HG03060 (cell line): ENCODE data around the gene PCDHA9.
"Not testable (repeated sequence)": the region's sequence is repeated elsewhere in the genome, so short reads cannot be mapped to it uniquely, and the experiment has no call there.

Source experiments
- ATAC-seq: cut with Tn5 transposase; IDR thresholded peaks from one replicate; pipeline ENCODE4 v1.9.1; 2021; ENCODE audit warnings: low read depth, moderate number of reproducible peaks; ENCODE audit not compliant: unreplicated experiment

Gene PCDHA9

DNA sequence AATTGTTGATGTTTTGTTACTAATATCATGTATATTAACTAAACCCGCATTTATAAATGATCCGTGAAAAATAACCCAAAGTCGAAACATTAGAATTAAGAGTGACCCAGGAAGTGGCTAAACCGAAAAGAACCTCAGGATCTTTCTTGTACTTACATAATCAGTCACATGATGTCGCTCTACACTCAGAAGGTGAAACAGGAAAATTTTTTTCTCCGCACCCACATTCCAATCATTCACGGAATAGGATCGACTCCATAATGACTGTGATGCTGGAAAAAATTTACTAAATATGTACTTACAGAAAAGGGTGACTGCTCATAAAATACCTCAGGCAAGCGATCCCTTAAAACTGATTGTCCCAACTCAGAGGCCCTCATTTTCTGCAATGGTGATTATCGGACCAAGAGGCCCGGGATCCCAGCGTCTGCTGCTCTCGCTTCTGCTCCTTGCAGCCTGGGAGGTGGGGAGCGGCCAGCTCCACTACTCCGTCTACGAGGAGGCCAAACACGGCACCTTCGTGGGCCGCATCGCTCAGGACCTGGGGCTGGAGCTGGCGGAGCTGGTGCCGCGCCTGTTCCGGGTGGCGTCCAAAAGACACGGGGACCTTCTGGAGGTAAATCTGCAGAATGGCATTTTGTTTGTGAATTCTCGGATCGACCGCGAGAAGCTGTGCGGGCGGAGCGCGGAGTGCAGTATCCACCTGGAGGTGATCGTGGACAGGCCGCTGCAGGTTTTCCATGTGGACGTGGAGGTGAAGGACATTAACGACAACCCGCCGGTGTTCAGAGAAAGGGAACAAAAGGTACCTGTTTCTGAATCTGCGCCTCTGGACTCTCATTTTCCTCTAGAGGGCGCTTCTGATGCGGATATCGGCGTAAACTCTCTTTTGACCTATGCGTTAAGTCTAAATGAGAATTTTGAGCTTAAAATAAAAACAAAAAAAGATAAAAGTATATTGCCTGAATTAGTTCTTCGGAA is 27.2 kb downstream of the PCDHA9 start, which contains the start of gene PCDHA12:
PCDHA12 (plus strand) TSS at position 224 of the 981 bp plus-strand sequence; CDS start at position 389, 165 bp downstream.
- no peak for ATAC-seq

DNA sequence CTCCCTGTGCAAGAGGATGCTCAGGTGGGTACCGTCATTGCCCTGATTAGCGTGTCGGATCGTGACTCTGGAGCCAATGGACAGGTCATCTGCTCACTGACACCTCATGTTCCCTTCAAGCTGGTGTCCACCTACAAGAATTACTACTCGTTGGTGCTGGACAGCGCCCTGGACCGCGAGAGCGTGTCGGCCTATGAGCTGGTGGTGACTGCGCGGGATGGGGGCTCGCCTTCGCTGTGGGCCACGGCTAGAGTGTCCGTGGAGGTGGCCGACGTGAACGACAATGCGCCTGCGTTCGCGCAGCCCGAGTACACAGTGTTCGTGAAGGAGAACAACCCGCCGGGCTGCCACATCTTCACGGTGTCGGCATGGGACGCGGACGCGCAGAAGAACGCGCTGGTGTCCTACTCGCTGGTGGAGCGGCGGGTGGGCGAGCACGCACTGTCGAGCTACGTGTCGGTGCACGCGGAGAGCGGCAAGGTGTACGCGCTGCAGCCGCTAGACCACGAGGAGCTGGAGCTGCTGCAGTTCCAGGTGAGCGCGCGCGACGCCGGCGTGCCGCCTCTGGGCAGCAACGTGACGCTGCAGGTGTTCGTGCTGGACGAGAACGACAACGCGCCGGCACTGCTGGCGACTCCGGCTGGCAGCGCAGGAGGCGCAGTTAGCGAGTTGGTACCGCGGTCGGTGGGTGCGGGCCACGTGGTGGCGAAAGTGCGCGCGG is 28.5 kb downstream of the PCDHA9 start:
- not testable (repeated sequence) for ATAC-seq

DNA sequence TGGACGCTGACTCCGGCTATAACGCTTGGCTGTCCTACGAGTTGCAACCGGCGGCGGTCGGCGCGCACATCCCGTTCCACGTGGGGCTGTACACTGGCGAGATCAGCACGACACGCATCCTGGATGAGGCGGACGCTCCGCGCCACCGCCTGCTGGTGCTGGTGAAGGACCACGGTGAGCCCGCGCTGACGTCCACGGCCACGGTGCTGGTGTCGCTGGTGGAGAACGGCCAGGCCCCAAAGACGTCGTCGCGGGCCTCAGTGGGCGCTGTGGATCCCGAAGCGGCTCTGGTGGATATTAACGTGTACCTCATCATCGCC is 29.0 kb downstream of the PCDHA9 start:
- ATAC-seq = no peak

DNA sequence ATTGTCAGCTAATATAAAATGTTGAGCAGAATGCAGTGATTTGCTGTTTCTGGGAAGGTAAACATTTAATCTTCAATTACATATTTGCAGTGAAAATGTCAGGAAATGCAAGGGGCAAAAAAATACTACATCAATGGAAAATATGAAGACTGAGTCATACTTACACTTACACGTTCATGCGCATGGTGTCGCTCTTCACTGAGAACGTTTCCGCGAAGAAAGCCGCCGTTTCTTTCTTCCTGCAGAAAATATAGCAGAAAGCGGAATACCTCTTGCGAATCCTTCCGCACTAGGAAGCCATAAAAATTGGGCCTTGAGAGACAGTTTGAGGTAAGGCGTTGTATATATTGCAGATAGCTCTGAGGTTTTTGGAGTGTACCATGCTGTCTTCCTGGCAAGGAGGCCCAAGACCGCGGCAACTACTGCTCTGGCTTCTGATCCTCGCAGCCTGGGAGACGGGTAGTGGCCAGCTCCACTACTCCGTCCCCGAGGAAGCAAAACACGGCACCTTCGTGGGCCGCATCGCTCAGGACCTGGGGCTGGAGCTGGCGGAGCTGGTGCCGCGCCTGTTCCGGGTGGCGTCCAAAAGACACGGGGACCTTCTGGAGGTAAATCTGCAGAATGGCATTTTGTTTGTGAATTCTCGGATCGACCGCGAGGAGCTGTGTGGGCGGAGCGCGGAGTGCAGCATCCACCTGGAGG is 33.9 kb downstream of the PCDHA9 start, which contains the start of gene PCDHA13:
PCDHA13 (plus strand) TSS at position 236 of the 702 bp plus-strand sequence; CDS start at position 381, 145 bp downstream.
- no peak for ATAC-seq

DNA sequence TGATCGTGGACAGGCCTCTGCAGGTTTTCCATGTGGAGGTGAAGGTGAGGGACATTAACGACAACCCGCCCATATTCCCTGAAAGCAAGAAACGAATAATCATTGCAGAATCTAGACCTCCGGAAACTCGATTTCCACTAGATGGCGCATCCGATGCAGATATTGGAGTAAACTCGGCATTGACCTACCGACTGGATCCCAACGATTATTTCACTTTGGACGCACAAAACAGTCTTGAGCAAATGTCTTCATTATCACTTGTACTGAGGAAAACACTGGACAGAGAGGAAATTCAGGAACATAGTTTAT is 34.4 kb downstream of the PCDHA9 start:
- ATAC-seq = no peak

DNA sequence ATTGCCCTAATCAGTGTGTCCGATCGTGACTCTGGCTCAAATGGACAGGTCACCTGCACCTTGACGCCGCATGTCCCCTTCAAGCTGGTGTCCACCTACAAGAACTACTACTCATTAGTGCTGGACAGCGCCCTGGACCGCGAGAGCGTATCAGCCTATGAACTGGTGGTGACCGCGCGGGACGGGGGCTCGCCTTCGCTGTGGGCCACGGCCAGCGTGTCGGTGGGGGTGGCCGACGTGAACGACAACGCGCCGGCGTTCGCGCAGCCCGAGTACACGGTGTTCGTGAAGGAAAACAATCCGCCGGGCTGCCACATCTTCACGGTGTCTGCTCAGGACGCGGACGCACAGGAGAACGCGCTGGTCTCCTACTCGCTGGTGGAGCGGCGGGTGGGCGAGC is 35.2 kb downstream of the PCDHA9 start:
- no peak for ATAC-seq

DNA sequence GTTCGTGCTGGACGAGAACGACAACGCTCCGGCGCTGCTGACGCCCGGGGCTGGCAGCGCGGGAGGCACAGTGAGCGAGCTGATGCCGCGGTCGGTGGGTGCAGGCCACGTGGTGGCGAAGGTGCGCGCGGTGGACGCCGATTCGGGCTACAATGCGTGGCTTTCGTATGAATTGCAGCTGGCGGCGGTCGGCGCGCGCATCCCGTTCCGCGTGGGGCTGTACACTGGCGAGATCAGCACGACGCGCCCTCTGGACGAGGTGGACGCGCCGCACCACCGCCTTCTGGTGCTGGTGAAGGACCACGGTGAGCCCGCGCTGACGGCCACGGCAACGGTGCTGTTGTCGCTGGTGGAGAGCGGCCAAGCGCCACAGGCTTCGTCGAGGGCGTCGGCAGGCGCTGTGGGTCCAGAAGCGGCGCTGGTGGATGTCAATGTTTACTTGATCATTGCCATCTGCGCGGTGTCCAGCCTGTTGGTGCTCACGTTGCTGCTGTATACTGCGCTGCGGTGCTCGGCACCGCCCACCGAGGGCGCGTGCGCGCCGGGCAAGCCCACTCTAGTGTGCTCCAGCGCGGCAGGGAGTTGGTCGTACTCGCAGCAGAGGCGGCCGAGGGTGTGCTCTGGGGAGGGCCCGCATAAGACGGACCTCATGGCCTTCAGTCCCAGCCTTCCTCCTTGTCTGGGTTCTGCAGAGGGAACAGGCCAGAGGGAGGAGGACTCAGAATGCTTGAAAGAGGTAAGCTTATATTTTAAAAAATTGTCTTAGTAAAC is 35.9 kb downstream of the PCDHA9 start:
- no peak for ATAC-seq
